ENCODE results near the gene PRORP.
"Not testable (repeated sequence)": the region's sequence is repeated elsewhere in the genome, so short reads cannot be mapped to it uniquely, and the experiment has no call there.

Gene PRORP

GRCh38 chr14:35138585-35138984 lies 16.2 kb downstream of the PRORP start:
- no peak for DNase-seq (ENCODE audit: low spot score)

DNA sequence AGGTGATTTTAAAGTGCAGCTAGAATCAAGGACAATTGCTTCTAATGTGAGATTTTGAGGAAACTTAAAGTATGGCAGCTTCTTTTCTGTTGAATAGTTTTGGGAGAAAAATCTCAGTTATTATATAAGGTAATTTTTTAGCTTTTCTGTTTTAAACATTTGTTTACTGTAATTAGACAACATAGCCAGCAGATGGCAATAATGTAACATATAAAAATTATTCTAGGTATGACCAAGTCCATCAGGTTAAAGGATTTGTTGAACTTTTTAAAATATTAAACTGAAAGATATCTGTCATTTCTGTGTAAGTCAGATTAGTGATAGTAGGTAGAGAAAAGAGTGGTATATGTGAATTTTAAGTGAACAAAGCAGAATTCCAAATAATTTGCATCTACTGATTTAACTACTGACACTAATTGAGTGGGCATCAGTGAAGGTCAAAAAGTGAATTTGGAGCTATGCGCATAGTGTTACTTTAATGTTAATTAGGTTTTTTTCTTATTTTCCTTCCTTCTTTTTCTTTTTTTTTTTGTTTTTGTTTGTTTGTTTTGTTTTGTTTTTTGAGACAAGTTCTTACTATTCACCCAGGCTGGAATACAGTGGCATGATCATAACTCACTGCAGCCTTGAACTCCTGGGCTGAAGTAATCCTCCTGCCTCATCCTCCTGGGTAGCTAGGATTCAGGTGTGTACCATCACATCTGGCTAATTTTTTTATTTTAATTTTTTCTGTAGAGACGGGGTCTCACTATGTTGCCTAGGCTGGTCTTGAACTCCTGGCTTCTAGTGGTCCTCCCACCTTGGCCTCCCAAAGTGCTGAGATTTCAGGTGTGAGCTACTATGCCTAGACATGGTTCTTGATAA lies 18.6 kb downstream of the PRORP start:
- no peak for DNase-seq (ENCODE audit: low spot score)

GRCh38 chr14:35144029-35144428 lies 21.7 kb downstream of the PRORP start:
- no peak for DNase-seq (ENCODE audit: low spot score)

DNA sequence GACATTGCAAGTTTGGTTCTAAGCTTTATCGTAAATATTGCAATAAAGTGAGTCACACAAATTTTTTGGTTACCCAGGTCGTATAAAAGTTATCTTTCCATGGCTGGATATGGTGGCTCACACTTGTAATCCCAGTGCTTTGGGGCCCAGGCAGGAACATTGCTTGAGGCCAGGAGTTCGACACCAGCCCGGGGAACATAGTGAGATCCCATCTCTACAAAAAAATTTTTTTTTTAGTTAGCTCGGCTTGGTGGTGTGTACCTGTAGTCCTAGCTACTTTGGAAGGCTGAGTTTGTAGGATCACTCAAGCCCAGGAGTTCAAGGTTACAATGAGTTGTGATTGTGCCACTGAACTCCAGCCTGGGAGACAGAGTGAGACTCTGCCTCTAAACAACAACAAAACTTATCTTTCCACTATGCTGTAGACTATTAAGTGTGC lies 24.4 kb downstream of the PRORP start:
- DNase-seq (ENCODE audit: low spot score) = no peak

- DNase-seq (ENCODE audit: low spot score) = no peak
These were observed 24.8 kb downstream of the PRORP start for GRCh38 chr14:35147186-35147585.

GRCh38 chr14:35147711-35148110 lies 25.4 kb downstream of the PRORP start:
- DNase-seq (ENCODE audit: low spot score) = no peak

DNA sequence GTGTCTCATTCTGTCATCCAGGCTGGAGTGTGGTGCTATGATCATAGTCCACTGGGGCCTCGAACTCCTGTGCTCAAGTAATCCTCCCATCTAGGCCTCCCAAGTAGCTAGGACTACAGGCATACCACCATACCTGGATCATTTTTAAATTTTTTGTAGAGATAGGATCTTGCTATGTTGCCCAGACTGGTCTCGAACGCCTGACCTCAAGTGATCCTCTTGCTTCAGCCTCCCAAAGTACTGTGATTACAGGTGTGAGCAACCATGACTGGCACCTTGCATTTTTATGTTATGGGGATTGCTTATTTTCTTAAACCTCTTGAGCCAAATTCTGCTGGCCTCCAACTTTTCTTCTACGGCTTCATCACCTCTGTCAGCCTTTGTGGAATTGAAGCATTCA lies 26.9 kb downstream of the PRORP start:
- DNase-seq (ENCODE audit: low spot score) = no peak

GRCh38 chr14:35152531-35152930 lies 30.2 kb downstream of the PRORP start:
- not testable (repeated sequence) for DNase-seq (ENCODE audit: low spot score)

GRCh38 chr14:35154016-35154415 lies 31.7 kb downstream of the PRORP start:
- DNase-seq (ENCODE audit: low spot score) = no peak

DNA sequence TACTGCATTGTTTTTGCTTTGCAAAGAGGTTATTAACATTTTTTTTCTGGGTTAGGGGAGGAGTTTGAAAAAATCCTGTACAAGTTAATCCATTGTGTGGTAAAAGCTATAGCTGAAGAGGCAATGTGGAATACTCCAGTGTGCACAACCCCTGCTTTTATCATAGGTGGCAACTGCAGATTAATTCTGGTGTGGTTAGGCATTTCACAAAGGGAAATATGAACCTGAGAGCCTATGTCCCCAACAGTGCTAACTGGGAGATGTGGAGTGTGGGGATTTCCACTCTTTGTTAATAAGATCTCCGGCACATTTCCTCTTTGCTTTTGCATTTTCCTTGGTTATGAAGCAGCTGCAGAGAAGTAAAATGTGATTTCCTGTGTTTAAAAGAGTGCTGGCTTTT lies 33.6 kb downstream of the PRORP start:
- DNase-seq (ENCODE audit: low spot score) = no peak

GRCh38 chr14:35158491-35158890 lies 36.1 kb downstream of the PRORP start:
- DNase-seq (ENCODE audit: low spot score) = no peak

DNA sequence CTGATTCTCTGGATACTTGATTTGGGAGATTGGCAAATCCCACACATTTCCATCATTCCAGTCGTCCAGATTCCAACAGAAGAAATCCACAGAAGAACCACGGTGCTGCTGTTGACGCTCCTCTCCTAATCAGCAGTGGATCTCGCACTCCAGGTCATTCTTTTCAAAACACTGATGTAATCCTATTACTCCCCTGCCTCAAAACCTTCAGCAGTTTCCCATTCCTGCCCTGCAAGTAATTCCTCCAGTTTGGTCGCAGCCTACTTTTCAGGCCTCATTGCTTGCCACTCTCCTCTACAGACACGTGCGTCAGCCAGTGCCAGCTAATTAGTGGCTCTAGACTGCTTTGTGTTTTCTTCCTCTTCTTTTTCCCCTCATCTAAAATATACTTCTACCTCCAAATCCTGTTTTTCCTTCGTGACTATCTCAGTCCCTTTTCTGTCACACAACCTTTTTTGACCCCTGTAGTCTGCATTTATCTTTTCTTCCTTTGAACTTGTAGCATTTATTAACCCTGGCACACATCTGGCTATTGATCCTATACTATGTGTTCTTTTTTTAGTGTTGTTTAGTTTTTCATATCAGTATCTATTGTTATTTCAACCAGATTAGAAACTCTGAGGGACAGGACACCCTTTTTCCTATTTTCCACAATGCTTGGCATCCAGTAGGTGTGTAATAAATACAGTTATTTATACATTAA lies 36.8 kb downstream of the PRORP start:
- DNase-seq (ENCODE audit: low spot score) = no peak

DNA sequence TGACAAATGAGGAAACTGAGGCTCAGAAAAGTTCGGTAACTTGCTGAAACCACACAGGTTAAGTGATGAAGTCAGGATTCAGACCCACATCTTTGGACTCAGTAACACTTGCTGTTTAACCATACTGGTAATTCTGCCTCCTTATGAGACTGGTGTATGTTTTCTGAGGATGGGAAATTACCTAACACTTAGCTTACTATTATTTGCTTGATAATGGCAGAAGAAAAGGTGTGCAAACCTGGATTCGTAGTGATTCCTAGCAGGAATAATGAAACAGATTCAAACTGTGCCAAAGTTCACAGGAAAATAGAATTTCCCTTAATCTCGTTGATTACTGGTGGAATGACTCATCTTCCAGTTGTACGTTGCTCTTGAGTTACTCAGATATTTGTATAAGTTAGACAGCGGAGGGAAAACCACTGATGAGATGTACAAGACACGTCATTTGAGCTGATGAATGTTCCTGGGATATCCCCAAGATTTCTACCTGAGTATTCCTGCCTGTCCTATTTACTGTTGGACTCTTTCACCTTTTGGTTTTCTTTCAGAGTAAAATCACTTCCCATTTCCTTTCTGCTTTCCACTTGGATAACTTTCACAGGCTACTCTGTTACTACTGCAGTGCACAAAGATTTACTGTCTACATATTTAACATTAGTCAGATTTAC lies 37.5 kb downstream of the PRORP start:
- no peak for DNase-seq (ENCODE audit: low spot score)

GRCh38 chr14:35161231-35161630 lies 38.9 kb downstream of the PRORP start:
- DNase-seq (ENCODE audit: low spot score) = no peak

- no peak for DNase-seq (ENCODE audit: low spot score)
These were observed 41.0 kb downstream of the PRORP start for GRCh38 chr14:35163384-35163783.

DNA sequence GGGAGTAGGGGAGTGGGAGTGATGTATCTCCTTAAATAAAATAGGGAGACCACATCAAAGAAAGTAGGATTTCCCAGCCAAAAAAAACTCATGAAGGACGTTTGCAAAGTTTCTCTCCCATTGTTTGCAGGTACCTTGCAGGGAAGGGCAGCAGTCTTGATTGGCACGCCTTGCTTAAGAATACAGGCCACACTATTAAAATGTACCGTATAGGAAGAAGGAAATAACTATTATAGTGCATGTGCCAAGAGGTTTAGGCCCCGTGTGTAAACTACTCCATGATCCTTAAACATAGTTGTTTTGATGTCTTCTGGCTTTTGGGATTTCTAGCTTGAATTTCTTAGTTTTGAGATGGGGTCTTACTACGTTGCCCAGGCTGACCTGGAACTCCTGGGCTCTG lies 42.5 kb downstream of the PRORP start:
- DNase-seq (ENCODE audit: low spot score) = no peak

DNA sequence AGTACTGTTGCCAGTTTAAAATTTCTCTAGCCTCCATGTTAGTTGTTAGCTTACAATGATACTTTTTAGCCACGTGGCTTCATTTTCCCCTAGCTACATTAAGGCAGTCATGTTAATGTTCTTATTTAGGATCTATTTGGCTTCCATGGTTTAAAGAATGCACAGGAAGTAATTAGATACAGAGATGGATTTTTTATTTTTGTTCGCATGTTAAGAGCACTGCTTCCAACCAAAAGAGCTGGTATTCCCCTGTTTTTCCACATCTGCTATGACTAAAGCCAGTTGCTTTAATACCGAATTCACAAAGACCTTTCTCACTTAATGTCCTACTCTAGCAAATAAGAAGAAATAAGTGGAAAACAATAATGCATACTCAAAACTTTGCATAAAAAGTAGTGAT lies 45.1 kb downstream of the PRORP start:
- DNase-seq (ENCODE audit: low spot score) = no peak

Measured in HuH-7.5 (cell line).